ENCODE measurements around the gene WFDC12.

DNA sequence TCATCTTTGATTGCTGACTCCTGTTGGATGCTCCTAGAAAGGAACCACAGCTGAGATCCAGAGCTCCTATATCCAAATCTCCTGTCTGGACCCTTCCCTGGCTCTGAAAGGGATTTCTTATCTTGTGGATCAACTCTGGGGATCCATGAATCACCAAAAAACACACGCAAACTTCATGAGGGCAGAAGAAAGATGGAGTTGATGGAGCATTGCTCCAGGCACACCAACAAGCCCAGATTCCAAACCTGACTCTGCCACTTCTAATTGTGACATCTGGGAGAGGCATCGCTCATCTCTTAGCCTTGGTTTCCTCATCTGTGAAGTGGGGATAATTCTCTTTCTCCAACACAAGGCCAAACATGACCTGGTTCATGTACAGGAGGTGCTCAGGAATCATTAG is 30.1 kb downstream of the WFDC12 start:
- TF ChIP-seq, protein P1, sequence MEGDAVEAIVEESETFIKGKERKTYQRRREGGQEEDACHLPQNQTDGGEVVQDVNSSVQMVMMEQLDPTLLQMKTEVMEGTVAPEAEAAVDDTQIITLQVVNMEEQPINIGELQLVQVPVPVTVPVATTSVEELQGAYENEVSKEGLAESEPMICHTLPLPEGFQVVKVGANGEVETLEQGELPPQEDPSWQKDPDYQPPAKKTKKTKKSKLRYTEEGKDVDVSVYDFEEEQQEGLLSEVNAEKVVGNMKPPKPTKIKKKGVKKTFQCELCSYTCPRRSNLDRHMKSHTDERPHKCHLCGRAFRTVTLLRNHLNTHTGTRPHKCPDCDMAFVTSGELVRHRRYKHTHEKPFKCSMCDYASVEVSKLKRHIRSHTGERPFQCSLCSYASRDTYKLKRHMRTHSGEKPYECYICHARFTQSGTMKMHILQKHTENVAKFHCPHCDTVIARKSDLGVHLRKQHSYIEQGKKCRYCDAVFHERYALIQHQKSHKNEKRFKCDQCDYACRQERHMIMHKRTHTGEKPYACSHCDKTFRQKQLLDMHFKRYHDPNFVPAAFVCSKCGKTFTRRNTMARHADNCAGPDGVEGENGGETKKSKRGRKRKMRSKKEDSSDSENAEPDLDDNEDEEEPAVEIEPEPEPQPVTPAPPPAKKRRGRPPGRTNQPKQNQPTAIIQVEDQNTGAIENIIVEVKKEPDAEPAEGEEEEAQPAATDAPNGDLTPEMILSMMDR (IDR thresholded peaks at IDR 0.05; ENCODE audit: low read depth, low read length, poor library complexity, severe bottlenecking): no peak
- TF ChIP-seq EZH2phosphoT487 (IDR thresholded peaks at IDR 0.05; ENCODE audit: borderline replicate concordance, low read length): no peak

Measured in DOHH2 (cell line).